Mesenchymal stem cell (in vitro differentiated cells and primary cell): ENCODE data around the gene AKAP6.
A peak's percentile ranks its signal among the peaks of the same experiment; 100 is the strongest.
"Not testable (repeated sequence)": the region's sequence is repeated elsewhere in the genome, so short reads cannot be mapped to it uniquely, and the experiment has no call there.

Source experiments
- DNase-seq: peaks from one replicate; pipeline ENCODE4 v3.0.0-alpha.2; 2013
- H2AFZ ChIP-seq: one replicate; pipeline ENCODE4 v1.6.1; 2013; ENCODE audit warnings: low read depth, mild to moderate bottlenecking, control low read depth, inconsistent platforms, low read length, moderate library complexity
- H2AK5ac ChIP-seq: 2 replicates; pipeline ENCODE4 v1.6.1; 2013; ENCODE audit warnings: low read length, moderate library complexity, mild to moderate bottlenecking, inconsistent platforms; ENCODE audit not compliant: severe bottlenecking
- H2BK120ac ChIP-seq: one replicate; pipeline ENCODE4 v1.6.1; 2013; ENCODE audit warnings: low read depth, mild to moderate bottlenecking, inconsistent platforms, low read length, moderate library complexity
- H2BK12ac ChIP-seq, 2 experiments: one replicate each; pipeline ENCODE4 v1.6.1; 2013; ENCODE audit warnings: inconsistent platforms in 2 of 2, low read length in 2 of 2, mild to moderate bottlenecking in 2 of 2, moderate library complexity in 2 of 2, control low read depth in 1 of 2
- H2BK15ac ChIP-seq: one replicate; pipeline ENCODE4 v1.6.1; 2013; ENCODE audit warnings: mild to moderate bottlenecking, low read depth, inconsistent platforms; ENCODE audit not compliant: poor library complexity, severe bottlenecking
- H2BK5ac ChIP-seq: 2 replicates; pipeline ENCODE4 v1.6.1; 2013; ENCODE audit warnings: low read depth, mild to moderate bottlenecking, low read length, control low read depth, inconsistent platforms; ENCODE audit not compliant: poor library complexity, severe bottlenecking
- H3K14ac ChIP-seq, 2 experiments: one replicate each; pipeline ENCODE4 v1.6.1; 2013; ENCODE audit warnings: inconsistent platforms in 2 of 2, low read length in 2 of 2, control low read depth in 1 of 2, mild to moderate bottlenecking in 1 of 2, moderate library complexity in 1 of 2
- H3K18ac ChIP-seq, 2 experiments: one replicate each; pipeline ENCODE4 v1.6.1; 2013; ENCODE audit warnings: inconsistent platforms in 2 of 2, low read length in 2 of 2, control low read depth in 1 of 2, low read depth in 1 of 2, mild to moderate bottlenecking in 1 of 2
- H3K23ac ChIP-seq, 2 experiments: one replicate each; pipeline ENCODE4 v1.6.1; 2013; ENCODE audit warnings: inconsistent platforms in 2 of 2, low read length in 2 of 2, mild to moderate bottlenecking in 2 of 2, moderate library complexity in 2 of 2, control low read depth in 1 of 2
- H3K27ac ChIP-seq: 2 replicates; pipeline ENCODE4 v1.5.1; 2013; ENCODE audit warnings: mild to moderate bottlenecking, moderate library complexity, low read length, control low read depth, inconsistent platforms; ENCODE audit not compliant: poor library complexity, severe bottlenecking
- H3K27me3 ChIP-seq, 2 experiments: 2 replicates each; pipeline versions ENCODE4 v1.6.1 to v1.7.0; 2013; ENCODE audit warnings: low read length in 2 of 2, mild to moderate bottlenecking in 2 of 2, moderate library complexity in 2 of 2, control low read depth in 1 of 2, inconsistent platforms in 1 of 2; ENCODE audit not compliant: control insufficient read depth in 1 of 2, insufficient read depth in 1 of 2
- H3K36me3 ChIP-seq, 2 experiments: 2 replicates each; pipeline versions ENCODE4 v1.6.1 to v1.7.0; 2013; ENCODE audit warnings: low read length in 2 of 2, control low read depth in 1 of 2, inconsistent platforms in 1 of 2, low read depth in 1 of 2, mild to moderate bottlenecking in 1 of 2; ENCODE audit not compliant: insufficient read depth in 2 of 2, control insufficient read depth in 1 of 2
- H3K4ac ChIP-seq, 2 experiments: one replicate each; pipeline ENCODE4 v1.6.1; 2013; ENCODE audit warnings: inconsistent platforms in 2 of 2, low read length in 2 of 2, mild to moderate bottlenecking in 2 of 2, moderate library complexity in 2 of 2, control low read depth in 1 of 2, low read depth in 1 of 2
- H3K4me1 ChIP-seq: 2 replicates; pipeline ENCODE4 v1.6.1; 2013; ENCODE audit warnings: low read depth, low read length, control low read depth; ENCODE audit not compliant: control insufficient read depth, insufficient read depth
- H3K4me2 ChIP-seq: 2 replicates; pipeline ENCODE4 v1.6.1; 2013; ENCODE audit warnings: low read length, mild to moderate bottlenecking, inconsistent platforms; ENCODE audit not compliant: poor library complexity, severe bottlenecking
- H3K4me3 ChIP-seq, 2 experiments: 2 replicates each; pipeline versions ENCODE4 v1.5.1 to v1.7.0; 2013; ENCODE audit warnings: low read length in 2 of 2, mild to moderate bottlenecking in 2 of 2, control low read depth in 1 of 2, low read depth in 1 of 2; ENCODE audit not compliant: insufficient read depth in 1 of 2
- H3K79me1 ChIP-seq: replicated peaks from 2 replicates; pipeline ENCODE4 v1.6.1; 2013; ENCODE audit warnings: mild to moderate bottlenecking, control low read depth, low read length, inconsistent platforms; ENCODE audit not compliant: poor library complexity, severe bottlenecking
- H3K9ac ChIP-seq: 2 replicates; pipeline ENCODE4 v1.7.0; 2013; ENCODE audit warnings: mild to moderate bottlenecking, low read length, moderate library complexity
- H3K9me3 ChIP-seq: 2 replicates; pipeline ENCODE4 v1.7.0; 2013; ENCODE audit warnings: mild to moderate bottlenecking, low read length; ENCODE audit not compliant: control insufficient read depth
- H4K8ac ChIP-seq: one replicate; pipeline ENCODE4 v1.6.1; 2013; ENCODE audit warnings: inconsistent platforms, mild to moderate bottlenecking, low read length, moderate library complexity
- H4K91ac ChIP-seq: one replicate; pipeline ENCODE4 v1.6.1; 2013; ENCODE audit warnings: mild to moderate bottlenecking, low read length, inconsistent platforms
- WGBS: methylation state at CpG from one replicate; pipeline ENCODE4 v1.1.7; 2013; ENCODE audit warnings: mixed read lengths; 5-methylcytosine and 5-hydroxymethylcytosine counted together

AKAP6 gene

GRCh38 chr14:32576977-32577376 lies 247.9 kb downstream of the AKAP6 start:
- H4K91ac ChIP-seq = no peak overlapping the region
- H3K36me3 ChIP-seq = no peaks in the 10 kb centered on the region
- H3K4ac ChIP-seq = no peak overlapping the region
- H3K4me2 ChIP-seq = no peak overlapping the region
- no peak overlapping the region for H2AK5ac ChIP-seq
- H3K23ac ChIP-seq = no peak overlapping the region
- H3K27ac ChIP-seq = no peak overlapping the region
- H2BK12ac ChIP-seq = no peak overlapping the region
- H2BK5ac ChIP-seq = no peak overlapping the region
- H2AFZ ChIP-seq = no peak overlapping the region
- no peak overlapping the region for H3K18ac ChIP-seq
- H4K8ac ChIP-seq = no peak overlapping the region
- no peaks in the 10 kb centered on the region for H3K4me1 ChIP-seq
- WGBS = no CpG with 5 or more reads among the region's 2 CpGs
- H3K27me3 ChIP-seq = peaks cover 4% of the 10 kb centered on the region in 2 experiments
- no peak overlapping the region for H2BK120ac ChIP-seq
- H3K14ac ChIP-seq = no peak overlapping the region
- peak overlapping the region; percentile 72 for H3K9ac ChIP-seq
- no peaks in the 10 kb centered on the region for H3K79me1 ChIP-seq
- H2BK15ac ChIP-seq = no peak overlapping the region
- H3K4me3 ChIP-seq = no peak overlapping the region
- DNase-seq = no peak
- H3K9me3 ChIP-seq = no peaks in the 10 kb centered on the region

- Histone ChIP-seq H4K91ac (no peak overlapping the region), H3K4ac (no peak overlapping the region), H2BK15ac (no peak overlapping the region), H2BK12ac (no peak overlapping the region), H3K18ac (no peak overlapping the region), H3K79me1 (no peaks in the 10 kb centered on the region), H3K23ac (no peak overlapping the region), H3K4me1 (no peaks in the 10 kb centered on the region), H2AK5ac (no peak overlapping the region), H3K4me3 (no peak overlapping the region), H3K27ac (no peak overlapping the region), H3K9ac (no peak overlapping the region), H2AFZ (no peak overlapping the region), H2BK5ac (no peak overlapping the region), H3K36me3 (no peaks in the 10 kb centered on the region), H3K27me3 (peaks cover 4% of the 10 kb centered on the region in 2 experiments), H3K14ac (no peak overlapping the region), H3K4me2 (no peak overlapping the region), H4K8ac (no peak overlapping the region), H3K9me3 (no peaks in the 10 kb centered on the region), H2BK120ac (no peak overlapping the region)
- no peak for DNase-seq
- 60% methylated on average over 1 of the region's 1 CpG for WGBS
These were observed 249.1 kb downstream of the AKAP6 start for GRCh38 chr14:32578181-32578580.

GRCh38 chr14:32583427-32583826 lies 254.3 kb downstream of the AKAP6 start:
- not testable (repeated sequence) for H3K79me1 ChIP-seq, H3K27me3 ChIP-seq, H3K9me3 ChIP-seq, H4K91ac ChIP-seq, H3K9ac ChIP-seq, DNase-seq, H3K27ac ChIP-seq, H4K8ac ChIP-seq, H3K4me3 ChIP-seq, H2AK5ac ChIP-seq, H3K4me1 ChIP-seq, H2BK15ac ChIP-seq, H3K4me2 ChIP-seq, H2BK12ac ChIP-seq, H2BK5ac ChIP-seq, H3K18ac ChIP-seq, H3K14ac ChIP-seq, H3K36me3 ChIP-seq, H2AFZ ChIP-seq, H3K4ac ChIP-seq, H3K23ac ChIP-seq, H2BK120ac ChIP-seq
- 85% methylated on average over 5 of the region's 13 CpGs for WGBS

GRCh38 chr14:32584079-32584478 lies 255.0 kb downstream of the AKAP6 start:
- Histone ChIP-seq H3K9me3 (no peaks in the 10 kb centered on the region), H3K23ac (no peak overlapping the region), H3K14ac (no peak overlapping the region), H2BK15ac (no peak overlapping the region), H3K4ac (no peak overlapping the region), H2BK5ac (no peak overlapping the region), H4K8ac (no peak overlapping the region), H4K91ac (no peak overlapping the region), H3K9ac (no peak overlapping the region), H3K27me3 (no peaks in the 10 kb centered on the region), H3K27ac (no peak overlapping the region), H3K4me1 (no peaks in the 10 kb centered on the region), H2AFZ (no peak overlapping the region), H3K79me1 (no peaks in the 10 kb centered on the region), H2BK120ac (no peak overlapping the region), H2BK12ac (no peak overlapping the region), H3K18ac (no peak overlapping the region), H2AK5ac (no peak overlapping the region), H3K4me3 (no peak overlapping the region), H3K4me2 (no peak overlapping the region), H3K36me3 (no peaks in the 10 kb centered on the region)
- DNase-seq = no peak
- WGBS = 97% methylated on average over 5 of the region's 5 CpGs
